Heart left ventricle (tissue), 13 donors: ENCODE measurements around the gene MAP10.

Experiments
- CTCF ChIP-seq, 12 donors: fragments of 200-600 bp; sonication (generic) in 4 of 12; IDR thresholded peaks; one replicate each; pipeline versions ENCODE4 v1.5.0 to v1.8.0; 2018 to 2022; ENCODE audit warnings: antibody characterized with exemption in 12 of 12, mild to moderate bottlenecking in 5 of 12
- POLR2A ChIP-seq, 2 donors: fragments of 450-650 bp; IDR thresholded peaks; one replicate each; pipeline ENCODE4 v1.6.1; 2017; ENCODE audit warnings: antibody characterized with exemption in 2 of 2, mild to moderate bottlenecking in 2 of 2, moderate library complexity in 2 of 2
- donor health status: ischemic (EF 13 %, LVEDD 7.1; RV severe dilation, severe dysfunction).
- donor health status: DM: no; HTN: yes; CAD: no.
- donor health status: DM: no; HTN: no; CAD: no.
- donor health status: ischemic (EF 25% LVEDD 6.9; RV normal size, moderate dysfunction).
- donor health status: ischemic (EF 25% LVEDD 5.7; RV mildly dilated, moderate dysfunction).
- donor health status: ischemic (EF 35%, LVEDD 5.7; RV mildly dilated, moderate dysfunction).
- donor health status: nonischemic (EF 11% LVEDD 7.7; RV severe dilation, severe dysfunction).
- donor health status: DM: yes; HTN: yes; CAD: no.
- donor health status: PGD.
- donor health status: ischemic (EF 29% LVEDD 5.4; RV normal size, mild dysfunction).
- donor health status: nonischemic (EF 23%, LVEDD 6.1; RV moderate dilation, normal function).

- TF ChIP-seq CTCF (IDR thresholded peaks at IDR 0.05), result no peak
- TF ChIP-seq POLR2A (IDR thresholded peaks at IDR 0.05), result no peak
These were observed 15.2 kb downstream of the MAP10 start for GRCh38 chr1:232820431-232820830.
